Measurements from ENCODE around the gene PEX11G.

DNA sequence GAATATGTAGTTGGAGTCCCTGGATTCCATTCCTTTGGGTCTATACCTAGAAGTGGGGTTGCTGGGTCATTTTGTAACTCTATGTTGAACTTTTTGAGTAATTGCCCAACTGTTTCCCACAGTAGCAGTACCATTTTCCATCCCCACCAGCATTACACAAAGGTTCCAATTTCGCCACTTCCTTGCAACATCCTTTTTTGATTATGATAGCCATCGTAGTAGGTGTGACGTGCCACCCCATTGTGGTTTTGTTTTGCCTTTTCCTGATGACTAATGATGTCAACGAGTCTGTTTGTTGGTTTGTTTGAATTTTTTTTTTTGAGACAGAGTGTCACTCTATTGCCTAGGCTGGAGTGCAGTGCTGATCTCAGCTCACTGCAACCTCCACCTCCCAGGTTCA is 3.3 kb upstream of the PEX11G start:
- TF ChIP-seq CTCF (IDR thresholded peaks at IDR 0.05): no peak
- no peak for TF ChIP-seq EP300 (IDR thresholded peaks at IDR 0.05)
- TF ChIP-seq POLR2A (IDR thresholded peaks at IDR 0.05): no peak
